Measurements from ENCODE around the gene KLC1.
"Not testable (repeated sequence)": the region's sequence is repeated elsewhere in the genome, so short reads cannot be mapped to it uniquely, and the experiment has no call there.

KLC1 gene

DNA sequence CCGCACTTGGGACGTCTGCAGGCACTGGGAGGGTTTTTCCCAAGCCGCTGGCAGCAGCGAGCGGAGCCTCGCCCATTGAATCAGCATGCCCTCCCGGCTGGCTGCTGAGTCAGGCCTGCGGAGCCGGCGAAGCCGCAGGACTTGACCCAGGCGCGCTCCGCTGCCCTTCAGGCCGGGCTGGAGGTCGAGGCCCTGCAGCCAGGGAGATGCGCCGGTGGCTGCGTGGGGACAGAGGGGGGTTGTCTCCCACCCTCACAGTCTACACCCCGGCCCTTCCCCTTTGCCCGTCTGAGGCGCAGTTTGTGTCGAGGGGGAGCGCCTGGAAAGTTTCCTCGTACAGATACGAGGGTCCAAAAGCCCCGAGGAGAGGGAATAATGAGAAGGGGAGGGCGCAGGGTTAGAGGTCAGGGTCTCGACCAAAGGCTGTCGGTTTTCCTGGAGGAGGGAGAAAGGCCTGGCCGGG is 759 bp upstream of the KLC1 start:
- Histone ChIP-seq H3K36me3 (ENCODE audit: control insufficient read depth, insufficient read depth, low read length) (no peaks in the 10 kb centered on the region), H3K4me3 (ENCODE audit: low read length) (peak overlapping the region; percentile 86), H3K27me3 (ENCODE audit: control insufficient read depth, insufficient read depth, low read length) (no peaks in the 10 kb centered on the region), H3K9ac (ENCODE audit: low read length) (peak overlapping the region; percentile 98), H3K4me1 (ENCODE audit: control insufficient read depth, insufficient read depth, low read length) (peaks cover 17% of the 10 kb centered on the region), H3K27ac (ENCODE audit: low read depth, low read length) (peak overlapping the region; percentile 99)

DNA sequence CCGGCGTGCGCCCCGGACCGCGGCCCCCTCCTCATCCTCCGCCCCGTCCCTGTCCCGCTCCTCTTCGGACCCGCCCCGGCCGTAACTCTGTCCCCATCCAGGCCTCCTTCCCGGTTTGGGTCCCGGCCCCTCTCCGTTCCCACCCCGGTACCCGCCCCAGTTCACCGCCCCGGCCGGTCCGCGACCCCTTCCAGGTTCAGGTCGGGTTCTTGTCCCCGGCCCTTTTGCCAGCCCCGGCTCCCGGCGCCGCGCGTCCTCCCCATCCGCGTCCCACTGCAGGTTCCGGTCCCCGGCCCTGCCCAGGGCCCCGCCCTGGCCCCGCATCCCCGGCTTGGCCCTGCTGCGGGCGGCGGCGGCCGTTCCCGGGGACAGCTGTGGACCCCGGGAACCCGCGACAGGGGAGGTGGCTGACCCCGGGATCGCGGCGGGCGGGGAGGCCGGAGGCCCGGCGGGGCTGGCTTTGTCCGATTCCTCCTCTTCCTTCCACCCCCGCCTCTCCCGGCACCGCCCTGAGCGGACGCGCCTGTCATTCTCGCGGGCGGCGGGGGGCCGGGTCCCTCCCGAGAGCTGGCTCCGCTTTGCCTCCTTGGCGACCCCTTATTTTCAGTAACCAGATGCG is 601 bp downstream of the KLC1 start:
- Histone ChIP-seq H3K36me3 (ENCODE audit: control insufficient read depth, insufficient read depth, low read length) (no peaks in the 10 kb centered on the region), H3K4me1 (ENCODE audit: control insufficient read depth, insufficient read depth, low read length) (peaks cover 15% of the 10 kb centered on the region), H3K9ac (ENCODE audit: low read length) (peak overlapping the region; percentile 77), H3K27ac (ENCODE audit: low read depth, low read length) (peak overlapping the region; percentile 99), H3K4me3 (ENCODE audit: low read length) (peak overlapping the region; percentile 86), H3K27me3 (ENCODE audit: control insufficient read depth, insufficient read depth, low read length) (no peaks in the 10 kb centered on the region)

DNA sequence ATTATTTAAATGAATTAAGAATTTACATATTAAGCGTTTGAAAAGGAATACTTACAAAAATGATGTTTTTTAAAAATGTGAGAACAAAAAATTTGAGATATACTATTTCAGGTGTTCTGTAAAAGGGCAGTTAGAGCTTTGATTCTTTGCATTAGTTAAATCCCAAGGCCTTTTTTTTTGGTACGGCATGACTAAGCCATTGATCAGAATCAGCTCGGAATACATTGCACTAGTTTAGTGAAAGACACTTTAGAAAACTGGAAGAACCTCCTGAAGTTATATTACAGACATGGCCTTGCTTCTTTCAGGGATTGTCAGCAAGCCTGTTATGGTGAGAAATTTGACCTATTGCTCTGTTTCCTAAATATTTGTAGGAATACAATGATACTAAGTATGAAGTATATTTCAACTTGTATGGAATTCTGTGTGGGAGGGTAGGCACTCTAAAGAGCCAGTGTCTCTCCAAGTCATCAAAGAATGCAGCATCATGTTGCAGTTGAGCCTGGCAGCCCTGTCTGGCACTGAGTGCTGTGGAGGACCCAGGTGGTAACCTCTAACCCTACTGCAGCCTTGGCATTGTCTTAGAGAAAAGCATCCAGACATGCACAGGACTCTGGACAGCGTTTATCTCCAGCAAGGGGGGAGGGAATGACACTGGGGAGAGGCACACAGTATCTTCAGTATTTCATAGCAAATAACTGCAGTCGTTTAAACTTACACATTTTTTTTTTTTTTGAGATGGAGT is 1.5 kb downstream of the KLC1 start:
- Histone ChIP-seq H3K27ac (ENCODE audit: low read depth, low read length) (no peak overlapping the region), H3K9ac (ENCODE audit: low read length) (no peak overlapping the region), H3K36me3 (ENCODE audit: control insufficient read depth, insufficient read depth, low read length) (no peaks in the 10 kb centered on the region), H3K27me3 (ENCODE audit: control insufficient read depth, insufficient read depth, low read length) (no peaks in the 10 kb centered on the region), H3K4me1 (ENCODE audit: control insufficient read depth, insufficient read depth, low read length) (peaks cover 15% of the 10 kb centered on the region), H3K4me3 (ENCODE audit: low read length) (peak overlapping the region; percentile 34)

DNA sequence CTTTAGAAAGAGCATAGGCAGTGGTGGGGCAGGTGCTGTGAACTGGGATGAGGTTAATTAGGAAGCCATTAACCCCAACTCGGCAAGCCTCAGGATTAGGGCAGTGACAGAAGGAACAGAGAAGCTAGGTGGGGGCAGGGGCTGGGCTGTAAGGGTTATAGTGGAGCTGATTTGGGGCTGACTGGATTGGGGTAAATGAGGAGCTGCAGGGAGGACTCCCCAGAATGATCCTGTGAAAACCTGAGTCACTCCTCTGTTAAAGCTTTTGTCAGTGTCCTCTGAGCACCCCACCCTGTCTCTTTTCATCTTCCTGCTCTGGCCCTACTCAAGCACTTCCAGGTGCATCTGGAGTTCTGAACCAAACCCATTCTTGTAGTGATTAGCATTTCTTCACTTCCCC is 4.4 kb downstream of the KLC1 start:
- H3K27ac ChIP-seq (ENCODE audit: low read depth, low read length): no peak overlapping the region
- peaks cover 10% of the 10 kb centered on the region for H3K4me1 ChIP-seq (ENCODE audit: control insufficient read depth, insufficient read depth, low read length)

DNA sequence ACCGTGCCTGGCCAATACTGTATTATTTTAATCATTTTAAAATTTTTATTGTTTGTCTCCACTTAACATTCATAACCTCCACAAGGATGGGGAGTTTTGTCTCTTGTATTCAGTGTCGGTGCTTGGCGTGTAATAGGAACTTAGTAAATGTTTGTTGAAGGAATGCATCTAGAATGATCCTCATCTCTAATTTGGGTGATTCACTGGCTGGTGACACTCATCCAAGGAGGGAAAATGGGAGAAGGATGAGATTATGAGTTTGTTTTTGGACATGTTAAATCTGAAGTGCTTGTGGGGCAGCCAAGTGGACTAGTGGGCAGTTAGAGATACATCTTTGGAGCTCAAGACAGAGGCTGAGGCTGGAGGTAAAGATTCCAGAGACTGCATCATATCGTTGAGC is 5.1 kb downstream of the KLC1 start:
- no peaks in the 10 kb centered on the region for H3K27me3 ChIP-seq (ENCODE audit: control insufficient read depth, insufficient read depth, low read length)
- no peak overlapping the region for H3K4me3 ChIP-seq (ENCODE audit: low read length)
- H3K9ac ChIP-seq (ENCODE audit: low read length): no peak overlapping the region
- peaks cover 9% of the 10 kb centered on the region for H3K4me1 ChIP-seq (ENCODE audit: control insufficient read depth, insufficient read depth, low read length)
- H3K27ac ChIP-seq (ENCODE audit: low read depth, low read length): no peak overlapping the region
- no peaks in the 10 kb centered on the region for H3K36me3 ChIP-seq (ENCODE audit: control insufficient read depth, insufficient read depth, low read length)

More for the DNA sequence above, 4.4 kb downstream of the KLC1 start:
- Histone ChIP-seq H3K27me3 (ENCODE audit: control insufficient read depth, insufficient read depth, low read length) (no peaks in the 10 kb centered on the region), H3K36me3 (ENCODE audit: control insufficient read depth, insufficient read depth, low read length) (no peaks in the 10 kb centered on the region), H3K4me3 (ENCODE audit: low read length) (no peak overlapping the region), H3K9ac (ENCODE audit: low read length) (no peak overlapping the region)

DNA sequence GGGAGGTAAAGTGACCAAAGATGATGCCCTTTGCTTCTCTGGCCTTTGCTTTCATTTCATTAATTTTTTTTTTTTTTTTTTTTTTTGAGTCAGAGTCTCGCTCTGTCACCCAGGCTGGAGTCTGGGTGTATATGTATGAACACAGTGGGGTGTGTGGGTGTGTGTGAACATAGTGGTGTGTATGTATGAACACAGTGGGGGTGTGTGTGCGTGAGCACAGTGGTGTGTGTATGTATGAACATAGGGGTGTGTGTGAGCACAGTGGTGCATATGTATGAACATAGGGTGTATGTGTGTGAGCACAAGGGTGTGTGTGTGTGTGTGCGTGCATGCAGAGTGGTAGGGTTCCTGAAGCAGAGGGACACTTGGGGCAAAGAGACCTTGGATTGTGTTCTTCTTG is 9.6 kb downstream of the KLC1 start:
- Histone ChIP-seq H3K4me3 (ENCODE audit: low read length) (no peak overlapping the region), H3K36me3 (ENCODE audit: control insufficient read depth, insufficient read depth, low read length) (no peaks in the 10 kb centered on the region), H3K9ac (ENCODE audit: low read length) (no peak overlapping the region), H3K27ac (ENCODE audit: low read depth, low read length) (no peak overlapping the region), H3K4me1 (ENCODE audit: control insufficient read depth, insufficient read depth, low read length) (peaks cover 4% of the 10 kb centered on the region), H3K27me3 (ENCODE audit: control insufficient read depth, insufficient read depth, low read length) (no peaks in the 10 kb centered on the region)

DNA sequence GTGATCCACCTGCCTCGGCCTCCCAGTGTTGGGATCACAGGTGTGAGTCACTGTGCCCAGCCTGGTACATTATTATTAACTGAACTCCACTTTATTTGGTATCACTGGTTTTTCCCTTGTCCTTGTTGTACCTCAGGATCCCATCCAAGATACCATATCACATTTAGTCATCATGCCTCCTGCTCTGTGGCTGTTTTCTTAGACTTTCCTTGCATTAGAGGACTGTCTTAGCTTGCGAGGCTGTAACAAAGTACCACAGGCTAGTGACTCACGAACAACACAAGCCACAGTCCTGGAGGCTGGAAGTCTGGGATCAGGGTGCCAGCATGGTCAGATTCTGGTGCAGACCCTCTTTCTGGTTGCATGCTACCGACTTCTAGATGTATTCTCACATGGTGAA is 12.2 kb downstream of the KLC1 start:
- no peak overlapping the region for H3K9ac ChIP-seq (ENCODE audit: low read length)
- no peak overlapping the region for H3K4me3 ChIP-seq (ENCODE audit: low read length)
- no peaks in the 10 kb centered on the region for H3K36me3 ChIP-seq (ENCODE audit: control insufficient read depth, insufficient read depth, low read length)
- no peaks in the 10 kb centered on the region for H3K27me3 ChIP-seq (ENCODE audit: control insufficient read depth, insufficient read depth, low read length)
- H3K27ac ChIP-seq (ENCODE audit: low read depth, low read length): no peak overlapping the region
- H3K4me1 ChIP-seq (ENCODE audit: control insufficient read depth, insufficient read depth, low read length): peaks cover 2% of the 10 kb centered on the region

DNA sequence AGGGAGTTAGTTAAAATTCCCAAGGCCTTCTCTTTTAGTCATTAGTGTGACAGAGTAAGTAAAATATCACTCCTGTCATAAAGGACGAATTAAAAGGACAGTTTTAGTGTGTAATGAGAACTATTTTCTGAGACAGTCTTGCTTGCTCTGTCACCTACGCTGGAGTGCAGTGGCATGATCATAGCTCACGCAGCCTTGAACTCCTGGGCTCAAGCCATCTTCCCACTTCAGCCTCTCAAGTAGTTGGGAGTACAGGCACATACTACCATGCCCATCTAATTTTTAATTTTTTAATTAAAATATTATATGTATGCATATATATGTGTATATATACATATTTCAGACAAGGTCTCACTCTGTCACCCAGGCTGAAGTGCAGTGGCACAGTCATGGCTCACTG is 17.2 kb downstream of the KLC1 start:
- Histone ChIP-seq H3K36me3 (ENCODE audit: control insufficient read depth, insufficient read depth, low read length) (no peaks in the 10 kb centered on the region), H3K27ac (ENCODE audit: low read depth, low read length) (no peak overlapping the region), H3K9ac (ENCODE audit: low read length) (no peak overlapping the region), H3K27me3 (ENCODE audit: control insufficient read depth, insufficient read depth, low read length) (no peaks in the 10 kb centered on the region), H3K4me3 (ENCODE audit: low read length) (no peak overlapping the region), H3K4me1 (ENCODE audit: control insufficient read depth, insufficient read depth, low read length) (peaks cover under 1% of the 10 kb centered on the region)

DNA sequence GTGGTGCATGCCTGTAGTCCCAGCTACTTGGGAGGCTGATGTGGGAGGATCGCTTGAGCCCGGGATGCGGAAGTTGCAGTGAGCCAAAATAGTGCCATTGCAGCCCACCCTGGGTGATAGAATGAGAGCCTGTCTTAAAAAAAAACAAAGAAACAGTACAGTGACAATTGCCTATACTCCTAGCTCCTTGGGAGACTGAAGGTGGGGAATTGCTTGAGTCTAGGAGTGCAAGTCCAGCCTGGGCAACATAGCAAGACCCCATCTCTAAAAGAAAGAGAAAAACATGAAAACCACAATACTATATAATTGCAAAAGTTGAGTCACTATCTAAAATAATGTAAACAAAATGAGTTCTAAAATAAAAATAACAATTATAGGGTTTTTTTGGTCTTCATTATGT is 20.0 kb downstream of the KLC1 start:
- peaks cover 11% of the 10 kb centered on the region for H3K4me1 ChIP-seq (ENCODE audit: control insufficient read depth, insufficient read depth, low read length)
- H3K9ac ChIP-seq (ENCODE audit: low read length): no peak overlapping the region
- no peak overlapping the region for H3K4me3 ChIP-seq (ENCODE audit: low read length)
- no peaks in the 10 kb centered on the region for H3K36me3 ChIP-seq (ENCODE audit: control insufficient read depth, insufficient read depth, low read length)
- H3K27me3 ChIP-seq (ENCODE audit: control insufficient read depth, insufficient read depth, low read length): no peaks in the 10 kb centered on the region
- H3K27ac ChIP-seq (ENCODE audit: low read depth, low read length): no peak overlapping the region

DNA sequence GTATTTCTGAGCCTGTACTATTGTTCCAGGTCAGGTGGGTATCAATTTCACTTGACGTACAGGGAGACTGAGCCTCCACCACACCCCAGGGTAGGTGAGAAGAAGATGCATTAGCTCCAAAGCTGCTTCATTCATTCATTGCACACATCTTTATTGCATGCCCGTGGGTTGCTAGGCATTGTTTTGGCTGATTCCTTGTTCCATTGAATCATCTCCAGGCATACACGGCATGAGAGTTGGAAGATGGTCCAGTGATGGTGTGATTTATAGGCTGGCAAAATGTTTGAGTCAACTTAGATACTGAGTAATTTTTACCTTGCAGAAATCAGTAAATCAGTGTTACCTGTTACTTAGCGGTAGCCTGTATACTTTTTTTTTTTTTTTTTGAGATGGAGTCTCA is 21.2 kb downstream of the KLC1 start:
- H3K4me3 ChIP-seq (ENCODE audit: low read length): no peak overlapping the region
- H3K27ac ChIP-seq (ENCODE audit: low read depth, low read length): no peak overlapping the region
- no peaks in the 10 kb centered on the region for H3K27me3 ChIP-seq (ENCODE audit: control insufficient read depth, insufficient read depth, low read length)
- peaks cover 2% of the 10 kb centered on the region for H3K36me3 ChIP-seq (ENCODE audit: control insufficient read depth, insufficient read depth, low read length)
- no peak overlapping the region for H3K9ac ChIP-seq (ENCODE audit: low read length)
- peaks cover 15% of the 10 kb centered on the region for H3K4me1 ChIP-seq (ENCODE audit: control insufficient read depth, insufficient read depth, low read length)

DNA sequence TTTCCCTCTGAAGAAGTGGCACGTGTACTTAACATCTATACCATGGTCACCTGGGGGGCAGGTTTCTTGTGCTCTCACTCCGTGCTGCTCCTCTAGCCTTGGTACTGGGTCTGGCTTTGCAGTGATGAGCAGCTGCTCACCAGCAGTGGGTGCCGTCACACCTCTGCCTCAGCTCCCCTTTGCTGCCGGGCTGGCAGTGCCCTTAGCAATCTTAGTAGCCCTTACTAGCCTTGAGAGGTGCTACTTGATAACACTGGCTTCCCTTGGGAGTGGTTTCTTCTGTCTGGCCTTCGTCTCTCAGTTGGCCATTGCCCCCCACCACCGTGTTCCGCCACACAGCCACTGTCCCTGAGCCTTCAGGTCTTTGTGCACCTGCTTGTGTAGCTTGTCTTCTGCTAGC is 22.6 kb downstream of the KLC1 start:
- Histone ChIP-seq H3K9ac (ENCODE audit: low read length) (no peak overlapping the region), H3K27ac (ENCODE audit: low read depth, low read length) (no peak overlapping the region), H3K36me3 (ENCODE audit: control insufficient read depth, insufficient read depth, low read length) (peaks cover 10% of the 10 kb centered on the region), H3K4me1 (ENCODE audit: control insufficient read depth, insufficient read depth, low read length) (peaks cover 15% of the 10 kb centered on the region), H3K4me3 (ENCODE audit: low read length) (no peak overlapping the region), H3K27me3 (ENCODE audit: control insufficient read depth, insufficient read depth, low read length) (no peaks in the 10 kb centered on the region)

DNA sequence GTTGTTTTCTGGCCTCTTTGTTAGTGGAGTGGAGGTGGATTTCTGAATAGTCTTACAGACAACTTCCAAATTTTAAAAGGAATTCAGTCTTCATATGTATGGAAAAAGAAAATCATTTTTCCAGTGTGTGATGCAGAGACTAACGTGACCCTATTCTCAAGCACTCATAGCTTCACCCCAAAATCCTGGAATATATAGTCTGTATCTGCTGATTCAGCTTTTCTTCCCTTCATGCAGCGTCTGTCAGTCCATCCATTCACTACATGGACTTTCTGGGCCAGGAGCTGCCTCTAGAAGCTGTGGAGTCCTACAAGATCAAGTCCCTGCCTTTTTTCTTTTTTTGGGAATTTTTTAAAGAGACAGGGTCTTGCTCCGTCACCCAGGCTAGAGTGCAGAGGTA is 23.8 kb downstream of the KLC1 start:
- no peak overlapping the region for H3K9ac ChIP-seq (ENCODE audit: low read length)
- H3K27me3 ChIP-seq (ENCODE audit: control insufficient read depth, insufficient read depth, low read length): no peaks in the 10 kb centered on the region
- no peak overlapping the region for H3K4me3 ChIP-seq (ENCODE audit: low read length)
- H3K4me1 ChIP-seq (ENCODE audit: control insufficient read depth, insufficient read depth, low read length): peaks cover 18% of the 10 kb centered on the region
- peaks cover 19% of the 10 kb centered on the region for H3K36me3 ChIP-seq (ENCODE audit: control insufficient read depth, insufficient read depth, low read length)
- H3K27ac ChIP-seq (ENCODE audit: low read depth, low read length): no peak overlapping the region

DNA sequence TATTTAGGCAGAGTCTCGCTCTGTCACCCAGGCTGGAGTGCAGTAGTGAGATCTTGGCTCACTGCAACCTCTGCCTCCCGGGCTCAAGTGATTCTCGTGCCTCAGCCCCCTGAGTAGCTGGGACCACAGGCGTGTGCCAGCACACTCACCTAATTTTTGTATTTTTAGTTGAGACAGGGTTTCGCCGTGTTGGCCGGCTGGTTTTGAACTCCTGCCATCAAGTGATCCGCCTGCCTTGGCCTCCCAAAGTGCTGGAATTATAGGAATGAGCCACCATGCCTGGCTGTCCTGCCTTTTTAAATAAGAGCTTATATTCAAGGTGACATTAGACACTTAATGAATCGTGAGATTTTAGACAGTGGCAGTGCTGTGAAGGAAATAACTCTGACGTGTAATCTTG is 24.3 kb downstream of the KLC1 start:
- Histone ChIP-seq H3K36me3 (ENCODE audit: control insufficient read depth, insufficient read depth, low read length) (peaks cover 22% of the 10 kb centered on the region), H3K4me1 (ENCODE audit: control insufficient read depth, insufficient read depth, low read length) (peaks cover 20% of the 10 kb centered on the region)
- H3K27me3 ChIP-seq (ENCODE audit: control insufficient read depth, insufficient read depth, low read length); H3K9ac ChIP-seq (ENCODE audit: low read length); H3K4me3 ChIP-seq (ENCODE audit: low read length); H3K27ac ChIP-seq (ENCODE audit: low read depth, low read length): not testable (repeated sequence)

Measured in rectal smooth muscle tissue (tissue), 1 donor.